IPS-20b (cell line): ENCODE data around the gene HHAT.

Experiments used
- H3K27ac ChIP-seq: one replicate; pipeline ENCODE4 v1.5.1; 2013; ENCODE audit warnings: low read length
- H3K27me3 ChIP-seq: 2 replicates; pipeline ENCODE4 v1.6.1; 2013; ENCODE audit warnings: mild to moderate bottlenecking, low read length, inconsistent platforms; ENCODE audit not compliant: insufficient read depth
- H3K36me3 ChIP-seq: 2 replicates; pipeline ENCODE4 v1.6.1; 2013; ENCODE audit warnings: low read depth, mild to moderate bottlenecking, inconsistent platforms, low read length, moderate library complexity; ENCODE audit not compliant: insufficient read depth
- H3K4me1 ChIP-seq: 2 replicates; pipeline ENCODE4 v1.6.1; 2013; ENCODE audit warnings: mild to moderate bottlenecking, control low read depth, inconsistent platforms, low read length, moderate library complexity; ENCODE audit not compliant: insufficient read depth
- H3K4me3 ChIP-seq: 2 replicates; pipeline ENCODE4 v1.5.1; 2013; ENCODE audit warnings: mild to moderate bottlenecking, low read length, inconsistent platforms
- H3K9ac ChIP-seq: 2 replicates; pipeline ENCODE4 v1.6.1; 2013; ENCODE audit warnings: low read depth, mild to moderate bottlenecking, inconsistent platforms, low read length, moderate library complexity
- H3K9me3 ChIP-seq: 2 replicates; pipeline ENCODE4 v1.6.1; 2013; ENCODE audit warnings: mild to moderate bottlenecking, low read depth, low read length, inconsistent platforms; ENCODE audit not compliant: insufficient read depth

The HHAT gene

GRCh38 chr1:210536254-210536961 is 207.7 kb downstream of the HHAT start:
- H3K27ac ChIP-seq: no peak overlapping the region
- no peak overlapping the region for H3K4me3 ChIP-seq

DNA sequence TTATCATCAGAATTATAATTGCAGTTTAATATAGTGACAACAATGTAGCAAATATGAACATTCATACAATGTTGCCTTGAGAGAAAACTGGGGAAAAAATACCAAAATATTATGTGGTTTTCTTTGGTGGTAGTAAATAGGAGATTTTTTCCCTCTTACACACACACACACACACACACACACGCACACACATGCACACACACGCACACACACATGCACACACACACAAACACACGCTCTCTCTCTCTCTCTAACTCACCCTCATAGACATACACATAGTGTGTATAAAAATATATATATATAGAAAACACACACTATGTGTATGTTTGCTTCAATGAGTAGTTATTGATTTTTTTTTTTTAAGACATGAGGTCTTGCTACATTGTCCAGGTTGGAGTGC is 211.6 kb downstream of the HHAT start:
- peaks cover 17% of the 10 kb centered on the region for H3K4me1 ChIP-seq
- H3K9me3 ChIP-seq: no peaks in the 10 kb centered on the region
- no peaks in the 10 kb centered on the region for H3K36me3 ChIP-seq
- H3K27ac ChIP-seq: no peak overlapping the region
- H3K27me3 ChIP-seq: no peaks in the 10 kb centered on the region
- H3K9ac ChIP-seq: no peak overlapping the region
- H3K4me3 ChIP-seq: no peak overlapping the region

More at GRCh38 chr1:210536254-210536961, 207.7 kb downstream of the HHAT start:
- no peaks in the 10 kb centered on the region for H3K9me3 ChIP-seq
- H3K27me3 ChIP-seq: no peaks in the 10 kb centered on the region
- H3K36me3 ChIP-seq: no peaks in the 10 kb centered on the region
- H3K4me1 ChIP-seq: peaks cover 18% of the 10 kb centered on the region
- no peak overlapping the region for H3K9ac ChIP-seq

DNA sequence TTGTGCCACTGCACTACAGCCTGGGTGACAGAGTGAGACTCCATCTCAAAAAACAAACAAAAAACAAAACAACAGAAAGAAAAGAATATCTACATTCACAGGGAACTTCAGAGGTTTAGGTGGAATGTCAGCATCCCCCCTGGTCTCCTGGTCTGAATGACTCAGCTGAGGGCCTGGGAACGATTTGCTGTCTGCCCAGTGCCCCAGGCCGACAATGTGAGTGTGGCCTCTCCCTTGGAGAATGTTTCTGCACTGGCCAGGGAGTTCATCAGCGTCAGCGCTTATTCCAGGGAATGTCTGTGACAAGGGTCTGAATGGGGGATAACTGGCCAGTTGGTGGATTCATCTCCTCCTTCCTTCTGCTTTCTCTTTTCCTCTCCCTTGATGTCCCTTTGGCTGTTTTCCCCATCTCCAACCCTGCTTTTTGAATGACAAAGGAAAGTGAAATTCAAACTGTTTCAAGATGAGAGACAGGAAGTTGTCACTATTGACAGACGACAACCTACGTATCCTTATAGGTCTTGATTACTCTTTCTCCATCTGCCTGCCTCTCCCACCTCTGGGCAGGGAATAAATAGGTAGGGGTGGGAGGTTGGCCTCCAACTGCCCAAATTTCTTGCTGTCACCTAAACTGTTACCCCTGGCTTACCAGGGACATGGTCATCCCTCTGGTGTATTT is 213.1 kb downstream of the HHAT start:
- Histone ChIP-seq H3K9me3 (no peaks in the 10 kb centered on the region), H3K4me1 (0 out of 2 replicates have a peak, but pooled peaks cover 5% of the 10 kb centered on the region)

GRCh38 chr1:210551899-210552298 is 223.2 kb downstream of the HHAT start:
- H3K9ac ChIP-seq: no peak overlapping the region
- no peaks in the 10 kb centered on the region for H3K36me3 ChIP-seq
- no peak overlapping the region for H3K4me3 ChIP-seq
- H3K27ac ChIP-seq: no peak overlapping the region
- H3K27me3 ChIP-seq: no peaks in the 10 kb centered on the region
- no peaks in the 10 kb centered on the region for H3K9me3 ChIP-seq
- no peaks in the 10 kb centered on the region for H3K4me1 ChIP-seq

More for the DNA sequence above, 213.1 kb downstream of the HHAT start:
- Histone ChIP-seq H3K27me3 (no peaks in the 10 kb centered on the region), H3K9ac (no peak overlapping the region), H3K36me3 (no peaks in the 10 kb centered on the region), H3K4me3 (no peak overlapping the region), H3K27ac (no peak overlapping the region)

- Histone ChIP-seq H3K4me1 (no peaks in the 10 kb centered on the region), H3K27me3 (no peaks in the 10 kb centered on the region), H3K36me3 (no peaks in the 10 kb centered on the region), H3K4me3 (no peak overlapping the region), H3K9me3 (no peaks in the 10 kb centered on the region), H3K9ac (no peak overlapping the region), H3K27ac (no peak overlapping the region)
Measured at GRCh38 chr1:210553711-210554110, 225.0 kb downstream of the HHAT start.

DNA sequence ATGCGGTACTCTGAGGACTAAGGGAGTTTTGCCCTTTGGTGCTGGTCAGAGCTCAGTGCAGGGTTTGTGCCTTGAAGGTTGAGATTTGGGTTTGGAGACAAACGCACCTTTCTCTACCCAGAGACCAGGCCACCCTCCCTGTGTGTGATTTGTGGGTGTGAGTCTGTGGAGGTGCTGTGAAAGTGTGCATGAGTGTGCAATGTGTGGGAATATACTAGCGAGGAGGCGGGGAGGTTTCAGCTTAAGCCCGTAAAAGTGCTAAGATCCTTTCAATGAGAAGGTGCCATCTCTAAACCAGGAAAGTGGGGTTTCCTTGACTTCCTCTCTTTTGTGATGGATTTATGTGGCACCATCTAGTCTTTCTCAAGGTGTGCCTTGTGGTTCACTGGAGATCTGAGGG is 225.7 kb downstream of the HHAT start:
- Histone ChIP-seq H3K27me3 (no peaks in the 10 kb centered on the region), H3K36me3 (no peaks in the 10 kb centered on the region), H3K4me3 (no peak overlapping the region), H3K4me1 (no peaks in the 10 kb centered on the region), H3K9me3 (no peaks in the 10 kb centered on the region), H3K27ac (no peak overlapping the region), H3K9ac (no peak overlapping the region)

GRCh38 chr1:210556475-210556874 is 227.8 kb downstream of the HHAT start:
- H3K27me3 ChIP-seq: no peaks in the 10 kb centered on the region
- H3K4me3 ChIP-seq: no peak overlapping the region
- no peaks in the 10 kb centered on the region for H3K9me3 ChIP-seq
- no peak overlapping the region for H3K9ac ChIP-seq
- H3K36me3 ChIP-seq: no peaks in the 10 kb centered on the region
- no peak overlapping the region for H3K27ac ChIP-seq
- H3K4me1 ChIP-seq: no peaks in the 10 kb centered on the region

- no peaks in the 10 kb centered on the region for H3K36me3 ChIP-seq
- no peaks in the 10 kb centered on the region for H3K4me1 ChIP-seq
- no peak overlapping the region for H3K4me3 ChIP-seq
- no peak overlapping the region for H3K9ac ChIP-seq
- H3K27me3 ChIP-seq: no peaks in the 10 kb centered on the region
- no peak overlapping the region for H3K27ac ChIP-seq
- H3K9me3 ChIP-seq: no peaks in the 10 kb centered on the region
Measured at GRCh38 chr1:210557426-210558077, 228.8 kb downstream of the HHAT start.

DNA sequence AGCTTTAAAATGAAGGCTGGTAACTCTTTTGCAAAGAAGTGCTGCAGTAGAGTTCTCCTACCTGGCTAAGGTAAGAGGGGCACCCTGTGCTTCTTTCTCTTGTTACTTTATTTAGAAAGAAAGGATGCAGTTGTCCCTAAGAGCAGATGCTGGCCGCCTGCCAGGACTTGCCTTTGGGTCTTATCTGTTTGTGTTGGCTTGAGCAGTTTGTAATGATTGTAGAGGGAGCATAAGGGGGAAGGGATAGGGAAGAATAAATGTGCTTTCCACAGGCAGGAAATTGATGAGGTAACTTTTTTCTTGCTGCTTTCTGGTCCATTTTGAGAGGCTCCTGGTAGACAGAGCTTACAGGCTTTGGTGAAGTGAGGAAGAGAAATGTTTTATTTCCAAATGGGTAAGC is 229.6 kb downstream of the HHAT start:
- H3K27ac ChIP-seq: no peak overlapping the region
- no peaks in the 10 kb centered on the region for H3K4me1 ChIP-seq
- H3K36me3 ChIP-seq: no peaks in the 10 kb centered on the region
- no peaks in the 10 kb centered on the region for H3K27me3 ChIP-seq
- H3K4me3 ChIP-seq: no peak overlapping the region
- no peaks in the 10 kb centered on the region for H3K9me3 ChIP-seq
- no peak overlapping the region for H3K9ac ChIP-seq

DNA sequence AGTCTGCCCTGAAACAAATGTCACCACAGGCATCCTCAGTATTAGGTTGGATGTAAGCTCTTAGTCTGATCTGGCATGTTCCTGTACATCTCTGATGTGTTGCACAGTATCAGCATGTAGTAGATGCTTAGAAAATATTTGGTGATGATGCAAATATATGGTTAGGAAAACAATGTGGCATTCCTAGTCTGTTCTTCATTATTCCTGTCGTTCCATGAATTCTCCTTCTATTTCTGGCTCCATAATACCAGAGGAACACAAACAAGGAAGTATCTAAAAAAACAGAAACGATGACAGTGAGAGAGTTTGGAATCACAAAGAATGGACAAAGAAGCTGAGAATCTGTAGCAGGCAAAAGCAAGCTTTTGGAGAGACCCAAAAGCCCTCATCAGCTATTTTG is 236.6 kb downstream of the HHAT start:
- H3K36me3 ChIP-seq: no peaks in the 10 kb centered on the region
- H3K4me3 ChIP-seq: no peak overlapping the region
- H3K27me3 ChIP-seq: no peaks in the 10 kb centered on the region
- no peaks in the 10 kb centered on the region for H3K4me1 ChIP-seq
- H3K27ac ChIP-seq: no peak overlapping the region
- no peaks in the 10 kb centered on the region for H3K9me3 ChIP-seq
- H3K9ac ChIP-seq: no peak overlapping the region

DNA sequence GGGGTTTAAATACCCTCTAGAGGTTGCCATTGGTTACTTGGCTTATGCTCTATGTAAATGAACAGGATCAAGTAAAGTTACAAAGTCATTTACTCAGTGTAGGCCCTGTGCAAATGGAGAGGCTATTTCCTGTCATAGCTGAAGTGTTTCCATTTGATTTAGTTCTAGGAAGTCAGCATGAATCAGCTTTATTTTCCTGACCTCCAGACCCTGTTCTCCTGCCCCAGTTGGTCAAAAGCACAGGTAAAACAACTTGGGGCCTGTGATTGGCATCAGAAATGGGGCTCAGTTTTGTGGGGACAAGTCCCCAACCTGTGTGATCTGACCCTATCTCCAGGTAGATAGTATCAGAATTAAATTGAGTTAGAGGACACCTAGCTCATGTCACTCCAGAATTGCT is 239.9 kb downstream of the HHAT start:
- no peak overlapping the region for H3K4me3 ChIP-seq
- H3K27me3 ChIP-seq: no peaks in the 10 kb centered on the region
- H3K9me3 ChIP-seq: no peaks in the 10 kb centered on the region
- no peaks in the 10 kb centered on the region for H3K36me3 ChIP-seq
- no peak overlapping the region for H3K27ac ChIP-seq
- H3K9ac ChIP-seq: no peak overlapping the region
- H3K4me1 ChIP-seq: no peaks in the 10 kb centered on the region

DNA sequence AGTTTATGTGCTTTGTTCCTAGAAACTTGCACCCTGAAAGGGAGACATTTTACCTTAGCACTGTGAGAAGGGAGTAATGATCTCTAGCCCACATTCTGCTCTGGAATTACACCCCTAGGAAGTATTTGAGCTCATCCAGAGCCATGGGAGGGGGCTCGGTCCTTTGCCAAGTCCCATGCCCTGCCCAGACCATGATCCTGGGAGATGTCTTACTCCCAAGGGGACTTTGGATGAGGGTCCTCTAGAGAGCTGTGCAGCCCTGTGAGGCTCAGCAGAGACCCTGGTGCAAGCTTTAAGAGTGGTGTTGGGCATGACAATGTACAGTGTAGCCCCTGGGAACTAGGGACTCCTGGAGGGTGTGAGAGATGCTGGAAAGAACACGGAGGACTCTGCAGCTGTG is 241.4 kb downstream of the HHAT start:
- Histone ChIP-seq H3K36me3 (no peaks in the 10 kb centered on the region), H3K27me3 (no peaks in the 10 kb centered on the region), H3K27ac (no peak overlapping the region), H3K4me3 (no peak overlapping the region), H3K4me1 (no peaks in the 10 kb centered on the region), H3K9me3 (no peaks in the 10 kb centered on the region), H3K9ac (no peak overlapping the region)
